Adipose tissue (tissue), 3 donors: ENCODE measurements around the gene KDELR1. TPM values are rescaled to one million over a fixed set of nuclear protein-coding genes. Genes with fewer than 3 reads are reported as not detected.

Source experiments
- H3K27ac ChIP-seq: one replicate; pipeline ENCODE4 v1.5.1; 2013; ENCODE audit warnings: low read depth, low read length
- WGBS, 3 donors: extraction: QIAGEN DNeasy Blood & Tissue Kit; methylation state at CpG; one replicate each; pipeline ENCODE4 v1.1.7; 2013; 5-methylcytosine and 5-hydroxymethylcytosine counted together
- polyA plus RNA-seq, 3 donors: library from polyadenylated mRNA; stranded (reverse); fragments of 200-250 nt; gene quantifications; one replicate each; pipeline ENCODE4 v1.2.3, GENCODE V29; 2013
- donor health status: healthy with polysubstance abuse.
- donor health status: Bipolar disorder and iron deficiency.
- donor health status: healthy.

Gene KDELR1
- 10 to 100 TPM; 86.8 to 98.2 (median 95.7) TPM for polyA plus RNA-seq

GRCh38 chr19:48391100-48392005 is at the start of gene KDELR1:
TSS of gene KDELR1 (minus strand) at chr19:48391551. CDS start at chr19:48391358, 193 bp downstream.
- H3K27ac ChIP-seq = peak within 1 kb of the TSS; percentile 70
- 4 to 5% (median 4%) methylated on average over 37 to 42 of the region's 42 CpGs for WGBS, 3 donors

- WGBS, 3 donors = 88 to 91% (median 90%) methylated on average over 5 of the region's 5 CpGs
- H3K27ac ChIP-seq = no peak overlapping the region
Observed at GRCh38 chr19:48436586-48436985, 45.2 kb upstream of the KDELR1 start.

GRCh38 chr19:48433337-48433736 is 42.0 kb upstream of the KDELR1 start:
- 65 to 78% (median 73%) methylated on average over 8 of the region's 8 CpGs for WGBS, 3 donors
- H3K27ac ChIP-seq = no peak overlapping the region

- 89 to 96% (median 91%) methylated on average over 1 of the region's 1 CpG for WGBS, 3 donors
- no peak overlapping the region for H3K27ac ChIP-seq
Observed at GRCh38 chr19:48428670-48429069, 37.3 kb upstream of the KDELR1 start.

GRCh38 chr19:48424694-48425219 is 33.4 kb upstream of the KDELR1 start:
- no peak overlapping the region for H3K27ac ChIP-seq
- 16 to 46% (median 21%) methylated on average over 8 of the region's 8 CpGs for WGBS, 3 donors

- whole genome bisulfite sequencing, 3 donors = 51 to 71% (median 63%) methylated on average over 16 of the region's 16 CpGs
Observed at GRCh38 chr19:48421548-48421947, 30.2 kb upstream of the KDELR1 start.

GRCh38 chr19:48419158-48419920 is 28.0 kb upstream of the KDELR1 start:
- 63 to 70% (median 67%) methylated on average over 31 of the region's 31 CpGs for WGBS, 3 donors
- no peak overlapping the region for H3K27ac ChIP-seq

More at GRCh38 chr19:48421548-48421947, 30.2 kb upstream of the KDELR1 start:
- H3K27ac ChIP-seq = no peak overlapping the region

GRCh38 chr19:48418317-48419064 is 27.1 kb upstream of the KDELR1 start:
- no peak overlapping the region for H3K27ac ChIP-seq
- 73 to 82% (median 75%) methylated on average over 6 of the region's 6 CpGs for WGBS, 3 donors

- no peak overlapping the region for H3K27ac ChIP-seq
- WGBS, 3 donors = 67 to 86% (median 86%) methylated on average over 7 of the region's 7 CpGs
Observed at GRCh38 chr19:48417421-48417820, 26.1 kb upstream of the KDELR1 start.

- no peak overlapping the region for H3K27ac ChIP-seq
- 39 to 50% (median 41%) methylated on average over 30 of the region's 30 CpGs for WGBS, 3 donors
Observed at GRCh38 chr19:48415806-48416221, 24.5 kb upstream of the KDELR1 start.

GRCh38 chr19:48415395-48415794 is 24.0 kb upstream of the KDELR1 start:
- WGBS, 3 donors = 8 to 16% (median 12%) methylated on average over 9 to 14 of the region's 14 CpGs
- no peak overlapping the region for H3K27ac ChIP-seq

GRCh38 chr19:48413879-48414587 is 22.7 kb upstream of the KDELR1 start:
- H3K27ac ChIP-seq = no peak overlapping the region
- 44 to 45% (median 44%) methylated on average over 24 of the region's 24 CpGs for WGBS, 3 donors

GRCh38 chr19:48405850-48406249 is 14.5 kb upstream of the KDELR1 start:
- WGBS, 3 donors = 64 to 84% (median 83%) methylated on average over 13 of the region's 13 CpGs

GRCh38 chr19:48405010-48405659 is 13.8 kb upstream of the KDELR1 start:
- H3K27ac ChIP-seq = no peak overlapping the region
- 89 to 92% (median 90%) methylated on average over 26 to 27 of the region's 27 CpGs for WGBS, 3 donors

More at GRCh38 chr19:48405850-48406249, 14.5 kb upstream of the KDELR1 start:
- no peak overlapping the region for H3K27ac ChIP-seq

GRCh38 chr19:48403606-48404005 is 12.3 kb upstream of the KDELR1 start:
- WGBS, 3 donors = 33 to 45% (median 33%) methylated on average over 3 of the region's 3 CpGs
- H3K27ac ChIP-seq = no peak overlapping the region

- no peak overlapping the region for H3K27ac ChIP-seq
- WGBS, 3 donors = 56 to 76% (median 71%) methylated on average over 5 of the region's 5 CpGs
Observed at GRCh38 chr19:48401287-48401686, 9.9 kb upstream of the KDELR1 start.

- no peak overlapping the region for H3K27ac ChIP-seq
- 31 to 46% (median 42%) methylated on average over 14 of the region's 14 CpGs for WGBS, 3 donors
Observed at GRCh38 chr19:48400018-48400742, 8.8 kb upstream of the KDELR1 start.
